ACC112 (cell line): ENCODE data around the gene CD247.

Source experiments
- H2AFZ ChIP-seq: fragments of 200-600 bp; sonication (generic); one replicate; pipeline ENCODE4 v1.6.0; 2017; ENCODE audit warnings: antibody characterized with exemption, low read length; ENCODE audit not compliant: unreplicated experiment
- H3K27ac ChIP-seq: fragments of 200-600 bp; sonication (generic); 2 replicates; pipeline ENCODE4 v1.5.1; 2014; ENCODE audit warnings: low read depth, mild to moderate bottlenecking, antibody characterized with exemption, low read length, moderate library complexity
- H3K27me3 ChIP-seq: fragments of 200-600 bp; sonication (generic); 2 replicates; pipeline ENCODE4 v1.6.1; 2014; ENCODE audit warnings: mild to moderate bottlenecking, antibody characterized with exemption, low read length, moderate library complexity, mixed read lengths; ENCODE audit not compliant: insufficient read depth
- H3K36me3 ChIP-seq: fragments of 200-600 bp; sonication (generic); 2 replicates; pipeline ENCODE4 v1.6.1; 2016; ENCODE audit warnings: mild to moderate bottlenecking, antibody characterized with exemption, low read length, moderate library complexity, mixed read lengths; ENCODE audit not compliant: insufficient read depth
- H3K4me1 ChIP-seq: fragments of 200-600 bp; sonication (generic); one replicate; pipeline ENCODE4 v1.6.1; 2016; ENCODE audit warnings: low read length, mixed read lengths; ENCODE audit not compliant: insufficient read depth, unreplicated experiment, control insufficient read depth
- H3K4me3 ChIP-seq: fragments of 200-600 bp; sonication (generic); 2 replicates; pipeline ENCODE4 v1.5.1; 2014; ENCODE audit warnings: mild to moderate bottlenecking, low read depth, low read length
- H3K79me2 ChIP-seq: fragments of 200-600 bp; sonication (generic); one replicate; pipeline ENCODE4 v1.6.0; 2016; ENCODE audit warnings: low read length; ENCODE audit not compliant: control insufficient read depth, unreplicated experiment, insufficient read depth

CD247 gene

GRCh38 chr1:167404908-167405307, 113.4 kb downstream of the CD247 start:
- Histone ChIP-seq H3K36me3 (no peaks in the 10 kb centered on the region), H3K79me2 (no peaks in the 10 kb centered on the region), H3K4me1 (no peaks in the 10 kb centered on the region)

GRCh38 chr1:167404161-167404888, 114.0 kb downstream of the CD247 start:
- Histone ChIP-seq H3K36me3 (no peaks in the 10 kb centered on the region), H3K27me3 (no peaks in the 10 kb centered on the region), H3K27ac (no peak overlapping the region), H3K4me1 (no peaks in the 10 kb centered on the region), H3K79me2 (no peaks in the 10 kb centered on the region), H2AFZ (no peak overlapping the region), H3K4me3 (no peak overlapping the region)

More at GRCh38 chr1:167404908-167405307, 113.4 kb downstream of the CD247 start:
- H3K27ac ChIP-seq = no peak overlapping the region
- H3K4me3 ChIP-seq = no peak overlapping the region
- no peak overlapping the region for H2AFZ ChIP-seq
- H3K27me3 ChIP-seq = no peaks in the 10 kb centered on the region

GRCh38 chr1:167401260-167401873, 117.0 kb downstream of the CD247 start:
- Histone ChIP-seq H3K36me3 (peaks cover 4% of the 10 kb centered on the region; the same call in 1 of the 2 replicates), H3K79me2 (no peaks in the 10 kb centered on the region), H3K27ac (no peak overlapping the region), H2AFZ (no peak overlapping the region), H3K4me3 (no peak overlapping the region), H3K4me1 (no peaks in the 10 kb centered on the region), H3K27me3 (no peaks in the 10 kb centered on the region)

- Histone ChIP-seq H3K27me3 (no peaks in the 10 kb centered on the region), H3K79me2 (no peaks in the 10 kb centered on the region), H3K4me3 (no peak overlapping the region), H3K27ac (no peak overlapping the region), H3K4me1 (no peaks in the 10 kb centered on the region), H2AFZ (no peak overlapping the region), H3K36me3 (peaks cover 4% of the 10 kb centered on the region; the same call in 1 of the 2 replicates)
Observed at GRCh38 chr1:167400359-167400953, 117.9 kb downstream of the CD247 start.

GRCh38 chr1:167392200-167392696, 126.1 kb downstream of the CD247 start:
- Histone ChIP-seq H3K27ac (no peak overlapping the region), H2AFZ (no peak overlapping the region), H3K79me2 (no peaks in the 10 kb centered on the region), H3K4me3 (no peak overlapping the region), H3K27me3 (no peaks in the 10 kb centered on the region), H3K36me3 (no peaks in the 10 kb centered on the region), H3K4me1 (no peaks in the 10 kb centered on the region)

GRCh38 chr1:167388976-167389375, 129.4 kb downstream of the CD247 start:
- Histone ChIP-seq H3K4me3 (no peak overlapping the region), H3K79me2 (no peaks in the 10 kb centered on the region), H2AFZ (no peak overlapping the region), H3K27ac (no peak overlapping the region), H3K4me1 (no peaks in the 10 kb centered on the region), H3K36me3 (peaks cover 4% of the 10 kb centered on the region; the same call in 1 of the 2 replicates), H3K27me3 (no peaks in the 10 kb centered on the region)

GRCh38 chr1:167387251-167387910, 130.9 kb downstream of the CD247 start:
- Histone ChIP-seq H3K79me2 (no peaks in the 10 kb centered on the region), H3K27ac (no peak overlapping the region), H3K36me3 (peaks cover 4% of the 10 kb centered on the region; the same call in 1 of the 2 replicates), H3K27me3 (no peaks in the 10 kb centered on the region), H3K4me1 (no peaks in the 10 kb centered on the region), H2AFZ (no peak overlapping the region), H3K4me3 (no peak overlapping the region)
